Upper lobe of left lung (tissue), 6 donors: Measurements from ENCODE around the gene COCH. TPM values are rescaled to one million over a fixed set of nuclear protein-coding genes. Genes with fewer than 3 reads are reported as not detected.
A peak's percentile ranks its signal among the peaks of the same experiment; 100 is the strongest.
"Not testable (repeated sequence)": the region's sequence is repeated elsewhere in the genome, so short reads cannot be mapped to it uniquely, and the experiment has no call there.

ENCODE experiments used
- ATAC-seq, 2 donors: fragments of 200-7000 bp; cut with Tn5 transposase; one replicate each; pipeline ENCODE4 v1.9.1; 2022; ENCODE audit warnings: mild to moderate bottlenecking in 2 of 2, moderate library complexity in 2 of 2; ENCODE audit not compliant: low FRiP score in 2 of 2
- DNase-seq, 2 donors: peaks; one replicate each; pipeline ENCODE4 v3.0.0-alpha.2; 2019 to 2020
- H3K27ac ChIP-seq, 4 donors: fragments of 200-600 bp; sonication (generic); one replicate each; pipeline ENCODE4 v1.5.1; 2016 to 2019
- H3K27me3 ChIP-seq, 4 donors: fragments of 200-600 bp; sonication (generic); one replicate each; pipeline ENCODE4 v1.5.1; 2017 to 2019
- H3K36me3 ChIP-seq, 4 donors: fragments of 200-600 bp; sonication (generic); one replicate each; pipeline ENCODE4 v1.5.1; 2016 to 2019
- H3K4me1 ChIP-seq, 4 donors: fragments of 200-600 bp; sonication (generic); one replicate each; pipeline ENCODE4 v1.5.1; 2018 to 2019
- H3K4me3 ChIP-seq, 4 donors: fragments of 200-600 bp; sonication (generic); one replicate each; pipeline ENCODE4 v1.5.1; 2017 to 2019; ENCODE audit warnings: mild to moderate bottlenecking in 2 of 4, moderate library complexity in 1 of 4
- H3K9me3 ChIP-seq, 4 donors: fragments of 200-600 bp; sonication (generic); one replicate each; pipeline ENCODE4 v1.5.1; 2018 to 2019
- CTCF ChIP-seq, 6 experiments: fragments of 450-650 bp in 4 of 6; fragments of 200-600 bp in 2 of 6; sonication (generic) in 2 of 6; IDR thresholded peaks; one replicate each; pipeline ENCODE4 v1.5.1; 2016 to 2019; ENCODE audit warnings: antibody characterized with exemption in 6 of 6
- EP300 ChIP-seq, 4 donors: sonication (generic); formaldehyde crosslinking; IDR thresholded peaks; one replicate each; pipeline ENCODE4 v1.5.1; 2017; ENCODE audit warnings: antibody characterized with exemption in 4 of 4, control low read depth in 2 of 4
- POLR2A ChIP-seq, 4 donors: fragments of 450-650 bp; IDR thresholded peaks; one replicate each; pipeline ENCODE4 v1.5.1; 2016 to 2017; ENCODE audit warnings: antibody characterized with exemption in 4 of 4, mild to moderate bottlenecking in 2 of 4
- POLR2AphosphoS5 ChIP-seq, 2 donors: sonication (generic); formaldehyde crosslinking; IDR thresholded peaks; one replicate each; pipeline ENCODE4 v1.5.1; 2017; ENCODE audit warnings: antibody characterized with exemption in 2 of 2
- WGBS, 2 donors: methylation state at CpG; one replicate each; pipeline ENCODE4 v1.1.5; 2017 to 2018; 5-methylcytosine and 5-hydroxymethylcytosine counted together
- total RNA-seq, 6 donors: library from RNA; depleted of rRNA in 4 of 6; stranded (reverse); fragments of >200 nt in 4 of 6; gene quantifications; one replicate each; pipeline versions ENCODE4 v1.1.0 to v1.2.1, GENCODE V29; 2016 to 2021
- donor health status: DM: no; HTN: no; CAD: no; lungs with moderate emphysema.
- donor health status: DM: no; HTN: yes; CAD: no; lungs with severe emphysema.

The COCH gene
- total RNA-seq, 6 donors from 2014 or later = 0.15 to 0.86 (median 0.55) TPM; not detected in 2

GRCh38 chr14:30928462-30928861 is 54.1 kb downstream of the COCH start:
- H3K4me1 ChIP-seq = no peaks in the 10 kb centered on the region
- ATAC-seq = no peak

GRCh38 chr14:30933937-30934336 is 59.6 kb downstream of the COCH start:
- ATAC-seq, DNase-seq, H3K4me3 ChIP-seq, H3K9me3 ChIP-seq, H3K27me3 ChIP-seq, H3K4me1 ChIP-seq, H3K27ac ChIP-seq: not testable (repeated sequence)
- peaks cover 0 to 37% (median 6%) of the 10 kb centered on the region in 4 donors for H3K36me3 ChIP-seq
- WGBS, 2 donors = 97 to 98% methylated on average over 13 of the region's 13 CpGs

More at GRCh38 chr14:30928462-30928861, 54.1 kb downstream of the COCH start:
- TF ChIP-seq CTCF (IDR thresholded peaks at IDR 0.05) = no peak
- peaks cover 0 to 14% (median 6%) of the 10 kb centered on the region in 4 donors for H3K36me3 ChIP-seq
- no peaks in the 10 kb centered on the region for H3K9me3 ChIP-seq
- no peak for DNase-seq
- no peaks in the 10 kb centered on the region for H3K27me3 ChIP-seq
- no peak overlapping the region for H3K4me3 ChIP-seq
- H3K27ac ChIP-seq = no peak overlapping the region

- H3K4me3 ChIP-seq = no peak overlapping the region
- no peak for TF ChIP-seq EP300 (IDR thresholded peaks at IDR 0.05)
- TF ChIP-seq CTCF (IDR thresholded peaks at IDR 0.05) = no peak
- TF ChIP-seq POLR2A (IDR thresholded peaks at IDR 0.05) = no peak
- TF ChIP-seq POLR2AphosphoS5 (IDR thresholded peaks at IDR 0.05) = no peak
- ATAC-seq = no peak
- no peak for DNase-seq
- no peaks in the 10 kb centered on the region for H3K9me3 ChIP-seq
- WGBS, 2 donors = 86 to 96% methylated on average over 2 of the region's 2 CpGs
- no peaks in the 10 kb centered on the region for H3K27me3 ChIP-seq
- H3K36me3 ChIP-seq = peaks cover 0 to 37% (median 6%) of the 10 kb centered on the region in 4 donors
- H3K27ac ChIP-seq = no peak overlapping the region
- peaks cover 0 to 8% (median 6%) of the 10 kb centered on the region in 4 donors for H3K4me1 ChIP-seq
Measured at GRCh38 chr14:30935445-30935844, 61.1 kb downstream of the COCH start.

- TF ChIP-seq POLR2AphosphoS5 (IDR thresholded peaks at IDR 0.05) (no peak), POLR2A (IDR thresholded peaks at IDR 0.05) (no peak), EP300 (IDR thresholded peaks at IDR 0.05) (no peak), CTCF (IDR thresholded peaks at IDR 0.05) (no peak)
- H3K9me3 ChIP-seq = no peaks in the 10 kb centered on the region
- no peak for ATAC-seq
- no peak overlapping the region for H3K4me3 ChIP-seq
- no peak for DNase-seq
- peaks cover 0 to 8% (median 6%) of the 10 kb centered on the region in 4 donors for H3K4me1 ChIP-seq
- peak overlapping the region in 1 of 4 donors; percentile 40 for H3K27ac ChIP-seq
- peaks cover 0 to 33% (median 5%) of the 10 kb centered on the region in 4 donors for H3K36me3 ChIP-seq
- WGBS, 2 donors = 84 to 88% methylated on average over 2 of the region's 2 CpGs
- H3K27me3 ChIP-seq = no peaks in the 10 kb centered on the region
Measured at GRCh38 chr14:30938617-30939016, 64.3 kb downstream of the COCH start.

Other genes starting within 250 kb of the COCH start
- 10 to 100 TPM in 1 of 6 donors, 1 to 10 TPM in 5; 5.3 to 11.1 (median 6.7) TPM for gene AP4S1, start 151.1 kb downstream of the COCH start, total RNA-seq
- gene STRN3, start 151.8 kb downstream of the COCH start, total RNA-seq = 10 to 100 TPM; 21.9 to 61.4 (median 29.4) TPM